ENCODE results near the gene RNASE9. TPM values are rescaled to one million over a fixed set of nuclear protein-coding genes. Genes with fewer than 3 reads are reported as not detected.
"Not testable (repeated sequence)": the region's sequence is repeated elsewhere in the genome, so short reads cannot be mapped to it uniquely, and the experiment has no call there.

RNASE9 gene
- total RNA-seq, 2 experiments from 2014 or later: not detected

GRCh38 chr14:20597108-20597507, 36.3 kb upstream of the RNASE9 start:
- Mint-ChIP-seq H3K27ac (no peak overlapping the region), H3K36me3 (ENCODE audit: low read depth) (no peaks in the 10 kb centered on the region), H3K4me1 (ENCODE audit: low read depth) (peaks cover 3% of the 10 kb centered on the region), H3K27me3 (ENCODE audit: low read depth) (no peaks in the 10 kb centered on the region), H3K9me3 (no peaks in the 10 kb centered on the region), H3K4me3 (no peak overlapping the region)
- no peak for DNase-seq
- CTCF ChIA-PET: no interaction called here
- intact Hi-C loops (cut with micrococcal nuclease): no loop called here

DNA sequence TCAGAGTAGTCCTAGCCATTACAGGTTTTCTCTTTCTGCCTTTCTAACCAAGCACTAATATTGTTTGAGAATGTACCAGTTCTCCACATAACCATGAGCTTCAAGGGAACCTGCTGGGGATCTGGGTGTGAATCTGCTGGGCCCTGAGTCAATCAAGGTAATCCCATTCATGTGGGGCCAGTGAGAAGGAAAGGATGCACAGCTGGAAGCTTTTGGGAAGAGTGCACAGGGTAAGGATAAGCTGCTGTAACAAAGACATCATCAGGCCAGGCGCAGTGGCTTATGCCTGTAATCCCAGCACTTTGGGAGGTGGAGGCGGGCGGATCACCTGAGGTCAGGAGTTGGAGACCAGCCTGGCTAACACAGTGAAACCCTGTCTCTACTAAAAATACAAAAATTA, 34.9 kb upstream of the RNASE9 start:
- intact Hi-C loops (cut with micrococcal nuclease); CTCF ChIA-PET; H3K4me3 Mint-ChIP-seq; DNase-seq; H3K27me3 Mint-ChIP-seq (ENCODE audit: low read depth); H3K36me3 Mint-ChIP-seq (ENCODE audit: low read depth); H3K27ac Mint-ChIP-seq; H3K4me1 Mint-ChIP-seq (ENCODE audit: low read depth); H3K9me3 Mint-ChIP-seq: not testable (repeated sequence)

DNA sequence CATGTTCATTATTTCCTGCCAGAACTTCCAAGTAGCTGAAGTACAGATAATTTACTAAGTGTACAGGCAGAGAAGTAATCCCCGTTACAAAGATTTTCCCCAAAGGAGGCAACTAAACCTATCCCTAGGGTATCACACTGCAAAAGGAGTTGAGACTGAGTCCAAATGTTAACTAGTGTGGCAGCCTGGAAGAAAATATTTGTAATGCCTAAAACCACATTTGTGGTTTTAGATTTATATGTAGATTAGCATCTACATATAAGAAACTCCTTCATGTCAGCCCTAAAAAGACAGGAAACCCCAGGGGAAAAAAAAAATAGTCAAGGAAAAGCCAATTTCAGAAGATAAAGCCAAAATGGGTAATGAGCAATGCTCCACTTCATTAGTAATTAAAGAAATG, 31.7 kb upstream of the RNASE9 start:
- Mint-ChIP-seq H3K27ac (no peak overlapping the region), H3K4me1 (ENCODE audit: low read depth) (peaks cover 4% of the 10 kb centered on the region), H3K4me3 (no peak overlapping the region), H3K27me3 (ENCODE audit: low read depth) (no peaks in the 10 kb centered on the region), H3K9me3 (no peaks in the 10 kb centered on the region), H3K36me3 (ENCODE audit: low read depth) (no peaks in the 10 kb centered on the region)
- CTCF ChIA-PET: no interaction called here
- DNase-seq: no peak
- intact Hi-C loops (cut with micrococcal nuclease): no loop called here

GRCh38 chr14:20591235-20591634, 30.4 kb upstream of the RNASE9 start, which contains the start of gene RNASE12:
RNASE12 (minus strand) TSS chr14:20591376; CDS start chr14:20590723, 653 bp downstream.
- no peaks in the 10 kb centered on the region for H3K9me3 Mint-ChIP-seq
- intact Hi-C loops (cut with micrococcal nuclease): no loop called here

GRCh38 chr14:20587489-20588154, 26.8 kb upstream of the RNASE9 start, which contains the start of gene RNASE11:
RNASE11 (minus strand) TSS chr14:20588001.
- Mint-ChIP-seq H3K9me3 (peaks cover 4% of the 10 kb centered on the region), H3K27me3 (ENCODE audit: low read depth) (peaks cover 3% of the 10 kb centered on the region), H3K4me1 (ENCODE audit: low read depth) (peaks cover 4% of the 10 kb centered on the region), H3K27ac (no peak within 1 kb of the TSS), H3K36me3 (ENCODE audit: low read depth) (no peaks in the 10 kb centered on the region), H3K4me3 (no peak within 1 kb of the TSS)
- intact Hi-C loops (cut with micrococcal nuclease): no loop called here
- CTCF ChIA-PET: interaction anchor here (0.8 kb wide), 1 partner anchor 18 kb away, joined by 3 read pairs; no protein-coding TSS in a partner anchor
- DNase-seq: no peak

More at GRCh38 chr14:20591235-20591634, 30.4 kb upstream of the RNASE9 start, which contains the start of gene RNASE12:
- Mint-ChIP-seq H3K36me3 (ENCODE audit: low read depth) (no peaks in the 10 kb centered on the region), H3K27ac (no peak within 1 kb of the TSS), H3K4me3 (no peak within 1 kb of the TSS), H3K4me1 (ENCODE audit: low read depth) (peaks cover 4% of the 10 kb centered on the region), H3K27me3 (ENCODE audit: low read depth) (no peaks in the 10 kb centered on the region)
- CTCF ChIA-PET: no interaction called here
- DNase-seq: no peak

DNA sequence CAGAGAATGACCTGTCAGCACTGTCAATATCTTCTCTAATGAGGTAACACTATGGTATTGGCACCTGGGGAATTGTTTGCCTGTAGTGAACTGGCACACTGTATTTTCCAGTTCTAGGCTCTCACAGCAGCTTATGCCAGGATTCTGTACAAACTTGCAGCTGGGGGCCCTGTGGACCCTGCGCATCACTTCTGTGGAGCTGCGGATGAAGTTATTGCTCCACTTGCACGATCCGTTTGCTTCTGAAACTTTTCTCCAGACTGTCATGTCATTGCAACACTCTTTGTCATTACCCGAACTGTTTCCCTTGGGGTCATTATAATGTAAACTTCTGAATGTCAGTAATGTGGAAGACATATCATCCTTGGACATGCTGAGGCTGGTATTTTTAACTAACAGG, 23.1 kb upstream of the RNASE9 start:
- CTCF ChIA-PET: no interaction called here
- Mint-ChIP-seq H3K36me3 (ENCODE audit: low read depth) (no peaks in the 10 kb centered on the region), H3K27ac (no peak overlapping the region), H3K4me1 (ENCODE audit: low read depth) (peaks cover 1% of the 10 kb centered on the region), H3K27me3 (ENCODE audit: low read depth) (peaks cover 3% of the 10 kb centered on the region), H3K9me3 (peaks cover 4% of the 10 kb centered on the region), H3K4me3 (no peak overlapping the region)
- DNase-seq: no peak
- intact Hi-C loops (cut with micrococcal nuclease): no loop called here

- H3K4me1 Mint-ChIP-seq (ENCODE audit: low read depth): peaks cover 1% of the 10 kb centered on the region
- H3K9me3 Mint-ChIP-seq: peaks cover 4% of the 10 kb centered on the region
- no peak overlapping the region for H3K4me3 Mint-ChIP-seq
- no peak for DNase-seq
- H3K36me3 Mint-ChIP-seq (ENCODE audit: low read depth): no peaks in the 10 kb centered on the region
- peaks cover 3% of the 10 kb centered on the region for H3K27me3 Mint-ChIP-seq (ENCODE audit: low read depth)
- no peak overlapping the region for H3K27ac Mint-ChIP-seq
- CTCF ChIA-PET: no interaction called here
- intact Hi-C loops (cut with micrococcal nuclease): no loop called here
These were observed 22.3 kb upstream of the RNASE9 start for GRCh38 chr14:20583142-20583541.

DNA sequence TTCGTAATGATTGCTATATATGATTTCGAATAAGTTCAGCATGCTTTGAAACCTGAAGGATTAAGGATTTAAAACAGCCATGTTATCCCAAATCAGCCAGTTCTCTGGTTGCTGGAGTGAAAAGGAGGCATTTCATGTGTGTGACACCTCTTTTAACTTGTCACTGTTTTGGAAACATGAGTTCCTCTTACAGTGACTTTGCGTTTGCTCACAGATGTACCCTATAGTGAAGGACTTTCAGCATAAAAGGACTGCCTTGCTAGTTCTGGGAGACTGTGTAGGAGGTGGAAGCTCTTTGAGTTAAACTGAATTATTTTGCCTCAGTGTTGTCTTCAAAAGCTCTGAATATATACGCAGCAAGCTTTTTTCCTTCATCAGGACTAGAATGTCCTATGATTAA, 19.4 kb upstream of the RNASE9 start:
- intact Hi-C loops (cut with micrococcal nuclease): no loop called here
- CTCF ChIA-PET: no interaction called here
- Mint-ChIP-seq H3K27ac (no peak overlapping the region), H3K4me1 (ENCODE audit: low read depth) (no peaks in the 10 kb centered on the region), H3K9me3 (no peaks in the 10 kb centered on the region), H3K27me3 (ENCODE audit: low read depth) (no peaks in the 10 kb centered on the region), H3K4me3 (no peak overlapping the region), H3K36me3 (ENCODE audit: low read depth) (no peaks in the 10 kb centered on the region)
- DNase-seq: no peak

GRCh38 chr14:20578784-20579502, 18.1 kb upstream of the RNASE9 start:
- no peak for DNase-seq
- H3K27ac Mint-ChIP-seq: no peak overlapping the region
- no peak overlapping the region for H3K4me3 Mint-ChIP-seq
- H3K27me3 Mint-ChIP-seq (ENCODE audit: low read depth): no peaks in the 10 kb centered on the region
- no peaks in the 10 kb centered on the region for H3K36me3 Mint-ChIP-seq (ENCODE audit: low read depth)
- H3K9me3 Mint-ChIP-seq: no peaks in the 10 kb centered on the region
- H3K4me1 Mint-ChIP-seq (ENCODE audit: low read depth): no peaks in the 10 kb centered on the region
- intact Hi-C loops (cut with micrococcal nuclease): no loop called here
- CTCF ChIA-PET: interaction anchor here (0.7 kb wide), 1 partner anchor 46 kb away, joined by 3 read pairs; no protein-coding TSS in a partner anchor

DNA sequence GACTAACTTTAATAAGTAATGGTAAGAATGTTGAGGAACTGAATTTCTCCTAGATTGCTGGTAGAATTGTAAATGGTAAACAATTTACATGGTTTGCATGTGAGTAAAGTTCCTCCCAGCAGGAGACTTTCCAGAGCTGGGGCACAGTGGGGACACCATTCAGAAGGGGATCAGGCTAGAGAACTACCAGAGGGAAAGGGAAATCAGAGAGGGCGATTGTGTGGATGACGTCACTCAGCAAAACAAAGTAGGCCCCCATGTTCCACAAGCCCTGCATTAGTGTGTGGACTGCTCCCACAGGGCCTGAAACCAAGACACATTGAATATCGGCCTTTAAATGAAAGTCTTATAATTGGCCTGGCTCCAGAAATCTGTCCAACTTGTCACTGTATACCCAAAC, 17.5 kb upstream of the RNASE9 start:
- intact Hi-C loops (cut with micrococcal nuclease): no loop called here
- Mint-ChIP-seq H3K4me3 (no peak overlapping the region), H3K9me3 (no peaks in the 10 kb centered on the region), H3K27ac (no peak overlapping the region), H3K36me3 (ENCODE audit: low read depth) (no peaks in the 10 kb centered on the region), H3K27me3 (ENCODE audit: low read depth) (no peaks in the 10 kb centered on the region), H3K4me1 (ENCODE audit: low read depth) (no peaks in the 10 kb centered on the region)
- DNase-seq: no peak
- CTCF ChIA-PET: no interaction called here

- intact Hi-C loops (cut with micrococcal nuclease); H3K36me3 Mint-ChIP-seq (ENCODE audit: low read depth); H3K27ac Mint-ChIP-seq; CTCF ChIA-PET; H3K4me3 Mint-ChIP-seq; H3K4me1 Mint-ChIP-seq (ENCODE audit: low read depth); H3K9me3 Mint-ChIP-seq; DNase-seq; H3K27me3 Mint-ChIP-seq (ENCODE audit: low read depth): not testable (repeated sequence)
These were observed 11.6 kb upstream of the RNASE9 start for GRCh38 chr14:20572382-20572990.

GRCh38 chr14:20570720-20571119, 9.9 kb upstream of the RNASE9 start:
- H3K36me3 Mint-ChIP-seq (ENCODE audit: low read depth); H3K4me3 Mint-ChIP-seq; CTCF ChIA-PET; H3K27ac Mint-ChIP-seq; H3K9me3 Mint-ChIP-seq; DNase-seq; intact Hi-C loops (cut with micrococcal nuclease); H3K27me3 Mint-ChIP-seq (ENCODE audit: low read depth): not testable (repeated sequence)
- H3K4me1 Mint-ChIP-seq (ENCODE audit: low read depth): peaks cover 11% of the 10 kb centered on the region

Measured in activated naive CD4-positive, alpha-beta T cell treated with anti-CD3 and anti-CD28 coated beads for 36 hours (primary cell).